Measurements from ENCODE around the gene MYO3B. TPM values are rescaled to one million over a fixed set of nuclear protein-coding genes. Genes with fewer than 3 reads are reported as not detected.
"Not testable (repeated sequence)": the region's sequence is repeated elsewhere in the genome, so short reads cannot be mapped to it uniquely, and the experiment has no call there.

The MYO3B gene
- polyA plus RNA-seq, 3 donors from 2014 or later, result not detected

DNA sequence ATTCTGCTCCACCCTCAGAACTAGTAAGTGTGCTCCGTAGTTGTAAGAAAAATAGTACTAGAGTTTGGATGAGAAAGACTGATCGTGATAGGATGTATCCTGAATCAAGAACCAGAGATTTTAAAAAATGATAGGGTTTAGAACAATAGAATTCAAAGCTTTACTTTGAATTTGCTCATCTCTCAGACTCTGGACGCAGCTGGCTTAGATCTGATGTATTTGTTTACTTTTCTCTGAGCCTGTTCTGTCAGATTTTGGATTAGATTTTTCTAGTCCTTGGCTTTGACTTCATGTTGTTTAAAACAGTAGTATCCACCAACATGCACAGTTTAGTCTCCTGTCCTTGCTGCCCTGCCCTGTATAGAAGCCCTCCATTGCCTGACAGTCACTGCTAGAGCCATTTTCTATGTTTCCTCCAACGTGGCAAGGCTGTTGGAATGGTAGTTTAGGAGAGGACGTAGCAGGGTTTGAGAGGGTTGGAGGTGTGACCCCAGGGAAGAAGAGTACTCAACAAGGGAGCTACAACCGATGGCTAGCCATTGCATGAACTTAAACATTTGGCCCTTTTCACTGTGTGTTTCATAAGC is 92.4 kb downstream of the MYO3B start:
- H3K36me3 Mint-ChIP-seq, result no peaks in the 10 kb centered on the region

DNA sequence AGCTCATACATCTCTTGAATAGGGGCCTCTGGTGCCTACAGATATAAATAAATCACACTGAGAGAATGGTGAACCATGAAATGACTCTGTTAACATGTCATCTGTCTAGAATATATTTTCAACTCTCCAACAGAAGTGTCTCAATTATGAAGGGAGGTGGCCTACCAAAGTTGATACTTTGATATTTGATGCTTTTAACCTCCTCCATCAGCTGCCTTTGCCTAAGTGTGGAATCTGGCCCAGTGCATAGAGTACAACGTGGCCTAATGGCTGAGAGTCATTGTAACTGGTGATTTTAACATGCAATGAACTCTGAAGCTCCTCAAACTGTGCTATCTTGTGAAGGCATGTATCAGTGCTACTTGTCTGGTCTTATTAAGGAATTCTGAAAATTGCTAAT is 93.4 kb downstream of the MYO3B start:
- Mint-ChIP-seq H3K9me3 (no peaks in the 10 kb centered on the region), H3K36me3 (no peaks in the 10 kb centered on the region), H3K27me3 (ENCODE audit: low read depth in 3 of 3) (peaks cover 0 to 2% (median 0%) of the 10 kb centered on the region in 3 donors), H3K27ac (no peak overlapping the region), H3K4me1 (no peaks in the 10 kb centered on the region), H3K4me3 (no peak overlapping the region)
- DNase-seq, result no peak

More for the DNA sequence above, 92.4 kb downstream of the MYO3B start:
- Mint-ChIP-seq H3K9me3 (no peaks in the 10 kb centered on the region), H3K27ac (no peak overlapping the region), H3K4me1 (no peaks in the 10 kb centered on the region), H3K27me3 (ENCODE audit: low read depth in 3 of 3) (peaks cover 0 to 2% (median under 1%) of the 10 kb centered on the region in 3 donors), H3K4me3 (no peak overlapping the region)
- no peak for DNase-seq

DNA sequence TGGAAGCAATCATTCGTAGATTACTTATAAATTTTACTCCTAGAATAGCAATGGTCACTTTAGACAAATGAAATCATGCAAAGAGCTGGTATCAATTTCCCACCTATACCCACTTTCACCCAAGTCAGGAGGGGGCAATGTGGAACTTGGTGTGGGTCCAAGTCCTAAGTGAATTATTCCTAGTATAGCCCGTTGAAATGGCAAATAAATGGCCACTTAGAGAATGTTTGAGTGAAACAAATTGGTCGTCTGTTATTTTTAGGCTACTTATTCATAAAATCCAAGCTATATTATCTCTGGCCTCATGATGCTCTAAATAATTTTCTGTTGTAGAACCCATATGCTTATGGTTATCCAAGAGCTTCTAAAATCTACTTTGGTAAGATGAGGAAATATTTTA is 98.1 kb downstream of the MYO3B start:
- H3K36me3 Mint-ChIP-seq, result no peaks in the 10 kb centered on the region
- H3K27ac Mint-ChIP-seq, result no peak overlapping the region
- H3K27me3 Mint-ChIP-seq (ENCODE audit: low read depth in 3 of 3), result no peaks in the 10 kb centered on the region
- H3K9me3 Mint-ChIP-seq, result peaks cover 0 to 2% (median 0%) of the 10 kb centered on the region in 6 donors
- no peaks in the 10 kb centered on the region for H3K4me1 Mint-ChIP-seq
- no peak overlapping the region for H3K4me3 Mint-ChIP-seq
- DNase-seq, result no peak

DNA sequence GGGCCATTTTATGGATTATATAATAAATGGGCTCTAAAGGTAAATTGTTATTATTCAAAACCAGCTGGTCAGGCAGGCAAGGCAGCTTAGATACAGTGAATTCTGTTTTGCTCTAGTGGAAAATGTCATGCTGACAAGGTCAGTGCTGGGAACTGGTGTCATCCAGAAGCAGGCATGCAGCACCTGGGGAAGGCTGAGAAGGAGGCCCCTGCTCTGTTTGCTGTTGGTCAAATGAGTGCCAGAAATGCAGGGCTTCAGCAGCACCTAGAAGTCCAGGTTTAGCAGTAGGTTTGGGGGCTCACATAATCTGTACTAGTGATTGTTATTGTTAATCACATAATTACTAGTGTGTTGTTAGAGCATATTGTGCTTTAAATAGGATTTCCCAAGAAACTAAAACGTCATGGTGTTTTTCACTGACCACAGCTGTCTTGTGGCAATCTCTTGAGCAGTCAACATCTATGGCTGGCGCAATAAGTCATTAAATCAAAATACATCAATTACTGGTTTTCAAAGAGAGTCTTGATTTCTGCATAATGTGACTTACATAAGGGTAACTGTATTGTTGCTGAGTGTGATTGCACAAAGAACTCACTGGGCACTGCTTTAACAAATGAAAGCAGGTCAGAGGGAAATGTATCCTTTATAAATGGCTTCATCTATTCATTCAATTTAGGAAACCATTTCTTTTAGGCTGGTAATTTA is 99.1 kb downstream of the MYO3B start:
- no peaks in the 10 kb centered on the region for H3K27me3 Mint-ChIP-seq (ENCODE audit: low read depth in 3 of 3)

DNA sequence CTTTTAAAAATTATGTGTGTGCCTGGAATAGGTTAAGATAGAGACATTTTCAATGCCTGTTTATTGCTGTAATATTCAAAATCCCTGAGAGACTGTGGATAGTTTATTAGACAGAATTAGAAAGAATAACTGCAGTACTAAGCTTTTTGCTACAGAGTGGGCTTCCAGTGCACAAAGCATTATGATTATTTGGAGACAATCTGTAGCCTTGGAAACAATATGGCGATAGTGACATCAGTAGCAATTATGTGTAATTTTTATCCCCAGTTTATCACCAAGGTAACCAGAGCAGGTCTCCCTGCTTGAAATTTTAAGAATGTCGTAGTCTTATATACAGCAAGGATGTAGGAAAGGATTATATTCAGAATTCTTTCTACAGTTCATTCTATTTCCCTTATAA is 100.0 kb downstream of the MYO3B start:
- H3K27me3 Mint-ChIP-seq (ENCODE audit: low read depth in 3 of 3), result no peaks in the 10 kb centered on the region

More for the DNA sequence above, 99.1 kb downstream of the MYO3B start:
- no peak for DNase-seq
- Mint-ChIP-seq H3K27ac (no peak overlapping the region), H3K36me3 (no peaks in the 10 kb centered on the region), H3K4me3 (no peak overlapping the region), H3K9me3 (peaks cover 0 to 2% (median 0%) of the 10 kb centered on the region in 6 donors), H3K4me1 (no peaks in the 10 kb centered on the region)

DNA sequence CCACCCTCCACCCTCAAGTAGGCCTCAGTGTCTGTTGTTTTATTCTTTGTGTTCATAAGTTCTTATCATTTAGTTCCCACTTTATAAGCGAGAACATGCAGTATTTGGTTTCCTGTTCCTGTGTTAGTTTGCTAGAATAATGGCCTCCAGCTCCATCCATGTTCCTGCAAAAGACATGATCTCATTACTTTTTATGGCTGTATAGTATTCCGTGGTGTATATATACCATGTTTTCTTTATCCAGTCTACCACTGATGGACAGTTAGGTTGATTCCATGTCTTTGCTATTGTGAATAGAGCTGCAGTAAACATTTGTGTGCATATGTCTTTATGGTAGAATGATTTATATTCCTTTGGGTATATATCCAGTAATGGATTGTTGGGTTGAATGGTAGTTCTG is 101.7 kb downstream of the MYO3B start:
- not testable (repeated sequence) for H3K4me3 Mint-ChIP-seq; H3K9me3 Mint-ChIP-seq; H3K27ac Mint-ChIP-seq; H3K4me1 Mint-ChIP-seq; H3K27me3 Mint-ChIP-seq (ENCODE audit: low read depth in 3 of 3); DNase-seq; H3K36me3 Mint-ChIP-seq

More for the DNA sequence above, 100.0 kb downstream of the MYO3B start:
- Mint-ChIP-seq H3K9me3 (peaks cover 0 to 2% (median 0%) of the 10 kb centered on the region in 6 donors), H3K36me3 (no peaks in the 10 kb centered on the region), H3K4me3 (no peak overlapping the region), H3K4me1 (no peaks in the 10 kb centered on the region), H3K27ac (no peak overlapping the region)
- DNase-seq, result no peak

DNA sequence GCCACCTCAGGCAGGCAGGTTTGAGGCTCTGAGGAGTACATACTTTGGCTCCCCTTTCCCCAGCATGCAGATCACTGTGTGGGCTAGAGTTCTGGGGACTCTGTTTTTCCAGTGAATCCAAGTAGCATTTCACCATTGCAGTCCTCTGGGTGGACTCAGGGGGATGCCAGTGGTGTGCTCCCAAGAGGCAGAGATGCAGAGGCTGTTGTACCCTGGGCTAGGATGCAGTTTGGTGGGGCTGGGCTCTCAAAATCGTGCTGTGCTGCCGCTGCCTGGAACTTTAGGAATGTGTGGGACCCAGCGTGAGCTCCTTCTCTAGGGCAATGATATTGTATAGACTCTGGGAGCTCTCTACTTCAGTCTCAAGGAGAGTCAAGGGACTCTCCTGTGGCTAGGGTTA is 104.9 kb downstream of the MYO3B start:
- H3K36me3 Mint-ChIP-seq, result no peaks in the 10 kb centered on the region
- no peak overlapping the region for H3K27ac Mint-ChIP-seq
- H3K9me3 Mint-ChIP-seq, result peaks cover 0 to 7% (median 0%) of the 10 kb centered on the region in 6 donors
- peaks cover 2 to 5% (median 3%) of the 10 kb centered on the region in 3 donors for H3K27me3 Mint-ChIP-seq (ENCODE audit: low read depth in 3 of 3)
- H3K4me1 Mint-ChIP-seq, result no peaks in the 10 kb centered on the region
- no peak for DNase-seq
- no peak overlapping the region for H3K4me3 Mint-ChIP-seq

DNA sequence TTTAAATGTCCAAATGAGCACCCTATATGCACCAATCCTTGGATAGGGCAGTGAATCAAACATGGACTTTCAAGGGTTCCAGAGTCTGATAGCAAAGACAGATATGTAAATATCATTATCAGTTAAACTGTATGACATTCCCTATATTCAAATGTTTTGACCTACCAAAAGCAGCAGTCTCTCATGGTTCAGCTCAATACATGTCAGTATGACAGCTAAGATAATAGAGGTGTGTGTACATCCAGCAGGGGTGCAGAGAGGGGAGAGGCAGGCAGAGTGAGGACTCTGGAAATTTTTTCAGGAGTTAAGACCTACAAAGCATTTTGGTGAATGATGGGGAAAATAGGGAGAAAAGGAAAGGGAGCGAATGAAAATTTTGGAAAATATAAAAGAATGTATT is 106.3 kb downstream of the MYO3B start:
- Mint-ChIP-seq H3K4me1 (no peaks in the 10 kb centered on the region), H3K36me3 (no peaks in the 10 kb centered on the region), H3K27ac (no peak overlapping the region), H3K27me3 (ENCODE audit: low read depth in 3 of 3) (peaks cover 2 to 5% (median 3%) of the 10 kb centered on the region in 3 donors), H3K9me3 (peaks cover 0 to 5% (median 0%) of the 10 kb centered on the region in 6 donors), H3K4me3 (no peak overlapping the region)
- no peak for DNase-seq

DNA sequence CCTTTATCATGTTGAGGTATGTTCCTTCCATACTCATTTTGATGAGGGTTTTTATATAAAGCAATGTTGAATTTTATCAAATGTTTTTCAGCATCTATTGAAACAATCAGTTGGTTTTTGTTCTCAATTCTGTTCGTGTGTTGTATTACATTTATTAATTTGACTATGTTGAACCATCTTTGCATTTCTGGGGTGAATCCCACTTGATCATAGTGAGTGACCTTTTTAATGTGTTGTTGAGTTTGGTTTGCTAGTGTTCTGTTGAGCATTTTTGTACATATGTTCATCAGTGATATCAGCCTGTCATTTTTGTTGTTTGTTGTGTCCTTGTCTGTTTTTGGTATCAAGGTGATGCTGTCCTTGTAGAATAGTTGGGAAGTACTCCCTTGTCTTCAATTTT is 110.9 kb downstream of the MYO3B start:
- peaks cover 0 to 5% (median 5%) of the 10 kb centered on the region in 3 donors for H3K36me3 Mint-ChIP-seq
- peaks cover under 1 to 6% (median 3%) of the 10 kb centered on the region in 3 donors for H3K27me3 Mint-ChIP-seq (ENCODE audit: low read depth in 3 of 3)
- no peak overlapping the region for H3K27ac Mint-ChIP-seq
- no peaks in the 10 kb centered on the region for H3K4me1 Mint-ChIP-seq
- H3K9me3 Mint-ChIP-seq, result peaks cover 6 to 47% (median 9%) of the 10 kb centered on the region in 6 donors
- DNase-seq, result no peak
- H3K4me3 Mint-ChIP-seq, result no peak overlapping the region

DNA sequence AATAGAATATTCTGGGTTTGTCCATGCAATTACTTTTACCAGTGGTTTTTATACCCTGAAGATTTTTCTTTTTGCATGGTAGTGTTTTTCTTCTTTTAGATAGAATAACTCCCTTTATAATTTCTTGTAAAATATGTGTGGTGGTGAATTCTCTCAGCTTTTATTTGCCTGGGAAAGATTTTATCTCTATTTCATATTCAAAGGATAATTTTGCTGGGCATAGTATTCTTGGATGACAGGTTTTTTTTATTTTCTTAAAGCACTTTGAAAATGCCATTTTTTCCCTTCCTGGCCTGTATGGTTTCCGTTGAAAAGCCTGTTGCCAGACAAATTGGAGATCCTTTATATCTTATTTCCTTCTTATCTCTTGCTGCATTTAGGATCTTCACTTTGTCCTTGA is 113.5 kb downstream of the MYO3B start:
- Mint-ChIP-seq H3K4me1 (no peaks in the 10 kb centered on the region), H3K9me3 (peaks cover 6 to 53% (median 10%) of the 10 kb centered on the region in 6 donors), H3K27me3 (ENCODE audit: low read depth in 3 of 3) (peaks cover 0 to 9% (median 3%) of the 10 kb centered on the region in 3 donors), H3K4me3 (no peak overlapping the region), H3K27ac (no peak overlapping the region), H3K36me3 (peaks cover 0 to 12% (median 5%) of the 10 kb centered on the region in 3 donors)
- DNase-seq, result no peak

DNA sequence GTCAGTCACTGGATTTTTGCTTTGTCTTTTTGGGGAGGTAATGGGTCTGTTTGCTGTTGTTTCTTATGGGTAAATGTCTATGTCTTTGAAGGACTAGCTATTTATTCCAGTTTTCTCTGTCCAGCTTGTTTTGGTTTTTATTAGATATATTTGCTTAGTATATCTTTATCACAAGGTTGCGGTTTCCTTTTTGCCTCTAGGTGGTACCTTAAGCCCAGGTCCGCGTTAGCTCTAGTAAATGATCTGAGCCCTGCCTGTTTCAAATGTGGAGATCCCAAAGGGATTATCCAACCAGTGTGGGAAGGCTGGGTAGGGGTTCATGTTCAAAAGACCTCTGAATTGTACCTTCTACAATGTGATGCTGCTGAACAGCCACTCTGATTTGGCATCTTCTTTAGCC is 114.5 kb downstream of the MYO3B start:
- H3K36me3 Mint-ChIP-seq, result peaks cover 0 to 12% (median 5%) of the 10 kb centered on the region in 3 donors
- peaks cover 6 to 53% (median 10%) of the 10 kb centered on the region in 6 donors for H3K9me3 Mint-ChIP-seq
- H3K4me3 Mint-ChIP-seq, result no peak overlapping the region
- no peaks in the 10 kb centered on the region for H3K4me1 Mint-ChIP-seq
- H3K27me3 Mint-ChIP-seq (ENCODE audit: low read depth in 3 of 3), result peaks cover 0 to 6% (median 3%) of the 10 kb centered on the region in 3 donors
- no peak for DNase-seq
- H3K27ac Mint-ChIP-seq, result no peak overlapping the region

DNA sequence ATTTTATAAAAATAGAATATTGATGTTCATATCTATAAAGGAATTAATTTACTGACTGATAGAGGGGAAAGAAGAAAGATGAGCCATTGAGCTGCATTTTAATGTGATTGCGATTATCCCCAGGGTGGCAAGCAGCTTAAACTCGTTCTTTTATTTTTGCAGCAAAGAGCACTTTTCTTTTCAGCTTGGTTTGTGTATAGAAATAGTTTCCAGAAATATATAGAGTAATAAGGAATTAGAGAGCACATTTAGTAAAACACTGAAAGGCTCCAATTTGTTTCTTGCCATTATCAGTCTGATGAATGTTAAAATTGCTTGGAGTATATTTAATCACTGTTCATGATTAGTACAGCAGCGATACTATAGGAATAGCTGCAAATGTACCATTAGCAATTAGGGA is 119.5 kb downstream of the MYO3B start:
- Mint-ChIP-seq H3K36me3 (peaks cover 0 to 7% (median 0%) of the 10 kb centered on the region in 3 donors), H3K27me3 (ENCODE audit: low read depth in 3 of 3) (peaks cover 0 to 6% (median 2%) of the 10 kb centered on the region in 3 donors), H3K4me1 (peaks cover 11 to 30% of the 10 kb centered on the region in 2 donors), H3K9me3 (peaks cover 0 to 18% (median 2%) of the 10 kb centered on the region in 6 donors), H3K4me3 (no peak overlapping the region), H3K27ac (no peak overlapping the region)
- DNase-seq, result no peak

DNA sequence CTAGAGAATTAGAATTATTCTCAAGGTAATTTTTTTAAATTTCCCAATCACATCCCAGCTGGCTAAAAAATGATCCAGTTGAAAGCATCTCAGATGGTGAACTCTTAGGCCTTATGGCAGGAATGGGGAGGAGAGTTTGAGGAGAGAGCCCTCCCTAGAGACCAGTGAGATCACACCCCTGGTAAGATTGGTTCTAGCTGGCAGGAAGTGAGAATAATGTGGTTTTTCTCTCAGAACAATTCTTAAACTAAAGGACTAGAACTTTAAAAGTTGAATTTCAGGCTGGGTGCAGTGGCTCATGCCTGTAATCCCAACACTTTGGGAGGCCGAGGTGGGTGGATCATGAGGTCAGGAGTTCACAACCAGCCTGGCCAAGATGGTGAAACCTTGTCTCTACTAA is 120.2 kb downstream of the MYO3B start:
- H3K4me3 Mint-ChIP-seq, result peak overlapping the region in 1 of 5 donors; percentile 7
- H3K27ac Mint-ChIP-seq, result peak overlapping the region in 1 of 6 donors; percentile 7
- DNase-seq, result peak in 1 of 3 donors; percentile 5
- H3K4me1 Mint-ChIP-seq, result peaks cover 11 to 30% of the 10 kb centered on the region in 2 donors
- H3K9me3 Mint-ChIP-seq, result peaks cover 0 to 12% (median 1%) of the 10 kb centered on the region in 6 donors
- H3K36me3 Mint-ChIP-seq, result peaks cover 0 to 7% (median 0%) of the 10 kb centered on the region in 3 donors
- peaks cover 0 to 6% (median 2%) of the 10 kb centered on the region in 3 donors for H3K27me3 Mint-ChIP-seq (ENCODE audit: low read depth in 3 of 3)

DNA sequence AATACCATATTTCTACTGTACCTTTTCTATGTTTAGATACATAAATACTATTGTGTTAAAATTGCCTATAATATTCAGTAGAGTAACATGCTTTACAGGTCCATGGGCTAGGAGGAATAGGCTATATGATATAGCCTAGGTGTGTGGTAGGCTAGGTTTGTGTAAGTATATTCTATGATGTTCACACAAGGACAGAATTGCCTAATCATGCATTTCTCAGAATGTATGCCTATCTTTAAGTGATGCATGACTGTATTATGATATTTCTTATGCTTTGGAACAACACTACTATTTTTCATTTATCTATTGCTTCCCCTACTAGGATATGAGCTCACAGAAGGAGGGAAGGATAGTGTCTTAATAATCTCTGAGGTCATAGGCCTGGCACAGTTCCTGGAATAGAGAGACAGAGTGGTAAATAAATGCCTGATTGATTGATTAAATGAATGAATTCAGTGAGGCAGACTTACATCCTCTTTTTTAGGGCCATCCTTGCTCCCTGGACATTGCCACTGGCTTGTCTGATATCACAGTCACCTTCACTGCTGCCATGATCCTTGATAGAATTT is 121.0 kb downstream of the MYO3B start:
- peaks cover 0 to 6% (median 2%) of the 10 kb centered on the region in 3 donors for H3K27me3 Mint-ChIP-seq (ENCODE audit: low read depth in 3 of 3)
- peak overlapping the region in 1 of 6 donors; percentile 7 for H3K27ac Mint-ChIP-seq
- peaks cover 0 to 6% (median under 1%) of the 10 kb centered on the region in 6 donors for H3K9me3 Mint-ChIP-seq
- no peak for DNase-seq
- H3K36me3 Mint-ChIP-seq, result peaks cover 0 to 7% (median 0%) of the 10 kb centered on the region in 3 donors
- no peak overlapping the region for H3K4me3 Mint-ChIP-seq
- peaks cover 11 to 30% of the 10 kb centered on the region in 2 donors for H3K4me1 Mint-ChIP-seq

All from immature natural killer cell (primary cell).